ENCODE data around the gene PDE4D. TPM values are rescaled to one million over a fixed set of nuclear protein-coding genes. Genes with fewer than 3 reads are reported as not detected.

PDE4D gene
- total RNA-seq, 1 donor from 2014 or later: 85.8 TPM

DNA sequence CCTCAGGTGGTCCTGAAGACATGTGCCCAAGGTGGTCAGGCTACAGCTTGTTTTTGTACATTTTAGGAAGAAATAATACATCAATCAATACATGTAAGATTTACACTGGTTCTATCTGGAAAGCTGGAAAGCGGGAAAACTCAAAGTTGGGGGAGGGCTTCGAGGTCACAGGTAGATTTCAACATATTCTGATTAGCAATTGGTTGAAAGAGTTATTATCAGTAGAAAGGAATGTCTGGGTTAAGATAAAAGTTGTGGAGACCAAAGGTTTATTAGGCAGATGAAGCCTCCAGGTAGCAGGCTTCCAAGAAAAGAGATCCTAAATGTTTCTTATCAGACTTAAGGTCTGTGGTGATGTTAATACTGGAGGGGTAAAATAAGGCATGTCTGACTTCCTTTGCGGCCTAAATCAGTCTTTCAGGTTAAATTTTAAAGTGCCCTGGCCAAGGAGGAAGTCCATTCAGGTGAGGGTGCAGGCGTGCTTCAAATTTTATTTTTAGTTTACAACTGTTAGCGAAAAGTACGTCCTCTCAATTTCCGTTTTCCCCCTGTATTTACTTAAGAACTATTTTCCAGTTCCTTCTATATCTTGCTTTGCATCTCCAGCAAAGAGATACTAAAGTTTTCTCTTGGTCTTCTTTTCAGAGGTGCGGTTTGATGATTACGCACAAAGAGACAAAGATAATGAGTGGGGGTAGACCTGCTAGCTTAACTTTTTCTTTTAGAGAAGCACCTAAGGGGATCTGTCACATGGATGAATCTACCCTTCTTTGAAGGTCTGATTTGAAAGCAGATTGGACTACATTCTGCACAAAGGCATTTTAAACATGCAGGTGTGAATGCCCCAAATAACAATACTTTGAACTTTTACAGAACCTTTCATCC lies 732.1 kb downstream of the PDE4D start:
- no peak for DNase-seq
- TF ChIP-seq, protein P1, sequence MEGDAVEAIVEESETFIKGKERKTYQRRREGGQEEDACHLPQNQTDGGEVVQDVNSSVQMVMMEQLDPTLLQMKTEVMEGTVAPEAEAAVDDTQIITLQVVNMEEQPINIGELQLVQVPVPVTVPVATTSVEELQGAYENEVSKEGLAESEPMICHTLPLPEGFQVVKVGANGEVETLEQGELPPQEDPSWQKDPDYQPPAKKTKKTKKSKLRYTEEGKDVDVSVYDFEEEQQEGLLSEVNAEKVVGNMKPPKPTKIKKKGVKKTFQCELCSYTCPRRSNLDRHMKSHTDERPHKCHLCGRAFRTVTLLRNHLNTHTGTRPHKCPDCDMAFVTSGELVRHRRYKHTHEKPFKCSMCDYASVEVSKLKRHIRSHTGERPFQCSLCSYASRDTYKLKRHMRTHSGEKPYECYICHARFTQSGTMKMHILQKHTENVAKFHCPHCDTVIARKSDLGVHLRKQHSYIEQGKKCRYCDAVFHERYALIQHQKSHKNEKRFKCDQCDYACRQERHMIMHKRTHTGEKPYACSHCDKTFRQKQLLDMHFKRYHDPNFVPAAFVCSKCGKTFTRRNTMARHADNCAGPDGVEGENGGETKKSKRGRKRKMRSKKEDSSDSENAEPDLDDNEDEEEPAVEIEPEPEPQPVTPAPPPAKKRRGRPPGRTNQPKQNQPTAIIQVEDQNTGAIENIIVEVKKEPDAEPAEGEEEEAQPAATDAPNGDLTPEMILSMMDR (IDR thresholded peaks at IDR 0.05): no peak
- no peaks in the 10 kb centered on the region for H3K36me3 ChIP-seq
- intact Hi-C loops (cut with DNase I): no loop called here
- H3K27ac ChIP-seq: no peak overlapping the region
- no peaks in the 10 kb centered on the region for H3K9me3 ChIP-seq
- no peak for ATAC-seq
- H3K4me1 ChIP-seq: no peaks in the 10 kb centered on the region
- no peaks in the 10 kb centered on the region for H3K27me3 ChIP-seq
- no peak overlapping the region for H3K4me3 ChIP-seq

DNA sequence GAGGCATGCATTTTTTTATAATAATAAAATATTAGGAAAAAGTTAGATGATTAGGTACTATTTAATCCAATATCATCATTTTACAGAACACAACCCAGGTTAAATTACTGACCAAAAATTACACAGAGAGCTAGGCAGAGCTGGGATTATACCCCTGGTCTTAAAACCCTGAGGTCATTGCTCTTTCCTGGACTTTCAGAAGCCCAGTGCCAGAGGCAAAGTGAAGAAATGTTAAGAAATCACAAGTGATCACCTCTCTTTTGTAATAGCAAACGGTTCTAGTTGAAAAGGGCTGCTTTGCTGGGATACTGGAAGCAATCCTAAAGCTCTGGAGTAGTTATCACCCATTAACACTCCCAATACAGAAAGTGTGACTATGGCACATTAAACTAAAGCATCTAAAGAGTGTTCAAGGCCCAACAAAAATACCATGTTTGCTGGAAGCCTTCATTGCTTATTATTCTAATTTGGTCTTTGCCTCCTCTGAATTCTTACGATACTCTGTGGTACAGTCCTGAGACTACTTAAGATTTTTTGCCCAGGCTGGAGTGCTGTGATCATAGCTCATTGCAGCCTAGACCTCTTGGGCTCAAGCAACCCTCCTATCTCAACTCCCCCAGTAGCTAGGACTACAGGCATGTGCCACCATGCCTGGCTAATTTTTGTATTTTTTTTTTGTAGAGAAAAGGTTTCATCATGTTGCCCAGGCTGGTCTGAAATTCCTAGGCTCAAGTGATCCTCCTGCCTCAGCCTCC lies 734.7 kb downstream of the PDE4D start:
- no peaks in the 10 kb centered on the region for H3K27me3 ChIP-seq
- ATAC-seq (peak; percentile 63), DNase-seq (no peak)
- H3K9me3 ChIP-seq: no peaks in the 10 kb centered on the region
- intact Hi-C loops (cut with DNase I): no loop called here
- H3K27ac ChIP-seq: no peak overlapping the region
- TF ChIP-seq, protein P1 (IDR thresholded peaks at IDR 0.05): no peak
- no peak overlapping the region for H3K4me3 ChIP-seq
- no peaks in the 10 kb centered on the region for H3K4me1 ChIP-seq
- no peaks in the 10 kb centered on the region for H3K36me3 ChIP-seq

DNA sequence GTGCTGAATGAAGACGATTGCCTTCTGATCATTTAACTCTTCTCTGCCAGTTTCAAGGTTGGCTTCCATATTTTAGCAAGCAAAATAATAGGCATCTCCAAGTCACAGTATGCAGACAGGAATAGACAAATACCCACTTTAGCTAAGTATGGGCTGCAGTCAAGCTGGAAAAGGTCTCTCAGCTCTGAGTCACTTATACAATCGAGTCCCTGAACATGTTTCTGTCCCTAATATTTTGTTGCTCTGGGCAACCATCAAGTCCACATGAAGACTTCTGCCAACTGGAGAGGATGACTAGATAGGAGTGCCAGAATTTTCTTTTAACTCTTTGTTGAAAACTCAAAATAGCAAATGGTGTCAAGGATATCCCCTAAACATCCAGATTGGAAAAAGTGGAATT lies 735.4 kb downstream of the PDE4D start:
- no peak for DNase-seq
- TF ChIP-seq, protein P1 (IDR thresholded peaks at IDR 0.05): no peak
- H3K27me3 ChIP-seq: no peaks in the 10 kb centered on the region
- no peak overlapping the region for H3K4me3 ChIP-seq
- no peaks in the 10 kb centered on the region for H3K4me1 ChIP-seq
- no peak for ATAC-seq
- H3K36me3 ChIP-seq: no peaks in the 10 kb centered on the region
- intact Hi-C loops (cut with DNase I): no loop called here
- no peak overlapping the region for H3K27ac ChIP-seq
- H3K9me3 ChIP-seq: no peaks in the 10 kb centered on the region

DNA sequence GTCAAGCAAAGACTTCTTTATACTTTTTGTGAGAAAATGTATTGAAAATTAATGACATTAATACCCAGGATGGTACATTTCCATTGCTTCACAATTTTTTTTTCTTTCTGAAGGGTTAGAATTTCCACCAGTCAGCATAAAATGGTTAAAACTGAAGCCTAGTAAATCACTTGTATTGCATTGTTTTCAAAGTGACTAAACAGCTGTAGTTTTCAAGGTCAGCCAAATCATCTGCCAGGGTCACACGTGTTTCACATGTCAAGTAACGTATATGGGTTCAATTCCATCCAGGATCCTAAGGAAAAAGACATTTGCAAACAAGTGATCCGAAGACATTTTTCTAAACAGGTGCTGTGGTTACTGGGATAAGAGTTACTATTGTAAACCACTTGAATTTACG lies 736.5 kb downstream of the PDE4D start:
- Histone ChIP-seq H3K4me1 (no peaks in the 10 kb centered on the region), H3K4me3 (no peak overlapping the region), H3K36me3 (no peaks in the 10 kb centered on the region), H3K27me3 (no peaks in the 10 kb centered on the region), H3K9me3 (no peaks in the 10 kb centered on the region), H3K27ac (no peak overlapping the region)
- ATAC-seq (no peak), DNase-seq (no peak)
- intact Hi-C loops (cut with DNase I): no loop called here
- TF ChIP-seq, protein P1 (IDR thresholded peaks at IDR 0.05): no peak

DNA sequence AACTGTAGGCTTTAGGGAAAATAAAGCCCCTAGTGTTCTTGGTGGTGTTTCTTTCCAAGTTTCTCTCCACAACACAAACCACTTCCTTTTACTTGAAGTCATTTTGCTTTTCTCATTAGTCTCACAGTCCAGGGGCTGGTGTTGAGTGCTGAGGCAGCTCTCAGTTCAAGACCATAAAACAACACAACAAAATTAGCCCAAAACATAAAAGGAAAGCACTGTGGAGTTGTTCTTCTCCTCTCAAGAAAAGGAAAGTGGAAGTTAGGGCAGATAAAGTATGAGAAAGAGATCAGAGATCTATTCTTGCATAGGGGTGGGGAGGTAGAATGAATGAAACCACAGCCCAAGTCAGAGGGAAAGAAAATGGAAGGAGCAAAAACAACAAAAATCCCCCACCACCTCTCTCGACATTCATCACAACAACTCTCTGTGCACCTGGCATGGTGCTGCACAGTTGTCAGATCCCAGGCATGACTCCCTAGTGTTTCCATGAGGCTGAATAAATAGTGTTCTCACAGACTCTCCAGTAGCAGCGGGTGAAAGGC lies 740.8 kb downstream of the PDE4D start:
- intact Hi-C loops (cut with DNase I): no loop called here
- Histone ChIP-seq H3K27me3 (no peaks in the 10 kb centered on the region), H3K4me3 (no peak overlapping the region), H3K4me1 (no peaks in the 10 kb centered on the region), H3K9me3 (no peaks in the 10 kb centered on the region), H3K27ac (no peak overlapping the region), H3K36me3 (no peaks in the 10 kb centered on the region)
- ATAC-seq (no peak), DNase-seq (no peak)
- TF ChIP-seq, protein P1 (IDR thresholded peaks at IDR 0.05): no peak

Measured in upper lobe of right lung (tissue), 1 donor.